ENCODE results near the gene ADSL.

- TF ChIP-seq PATZ1 (CRISPR knock-in tag; IDR thresholded peaks at IDR 0.05; ENCODE audit: borderline replicate concordance) (no peak), CSDC2 (CRISPR knock-in tag; IDR thresholded peaks at IDR 0.05) (no peak), ZFP3 (CRISPR knock-in tag; IDR thresholded peaks at IDR 0.05) (no peak), RARB (CRISPR knock-in tag; IDR thresholded peaks at IDR 0.05) (no peak), ZFP30 (CRISPR knock-in tag; IDR thresholded peaks at IDR 0.05) (no peak), ZNF70 (CRISPR knock-in tag; IDR thresholded peaks at IDR 0.05) (no peak), GLIS3 (CRISPR knock-in tag; IDR thresholded peaks at IDR 0.05) (no peak), CREB5 (CRISPR knock-in tag; IDR thresholded peaks at IDR 0.05; ENCODE audit: low read depth) (no peak)
Observed at GRCh38 chr22:40403651-40404050, 57.4 kb downstream of the ADSL start.
